NCI-H128 (cell line): ENCODE data around the gene AP1G2.
A peak's percentile ranks its signal among the peaks of the same experiment; 100 is the strongest.
"Not testable (repeated sequence)": the region's sequence is repeated elsewhere in the genome, so short reads cannot be mapped to it uniquely, and the experiment has no call there.

Experiments
- DNase-seq: peaks from one replicate; lab custom pipeline; 2025; ENCODE audit not compliant: unreplicated experiment; lab: John Stamatoyannopoulos, UW

AP1G2 gene

GRCh38 chr14:23542261-23542660 is 25.3 kb downstream of the AP1G2 start:
- no peak for DNase-seq

- no peak for DNase-seq
Observed at GRCh38 chr14:23540141-23540469, 27.5 kb downstream of the AP1G2 start.

GRCh38 chr14:23539248-23540140 is 28.1 kb downstream of the AP1G2 start:
- DNase-seq = peak; percentile 41

GRCh38 chr14:23538785-23539184 is 28.8 kb downstream of the AP1G2 start:
- no peak for DNase-seq

- DNase-seq = no peak
Observed at GRCh38 chr14:23538050-23538718, 29.4 kb downstream of the AP1G2 start.

- DNase-seq = no peak
Observed at GRCh38 chr14:23537351-23538049, 30.1 kb downstream of the AP1G2 start.

- not testable (repeated sequence) for DNase-seq
Observed at GRCh38 chr14:23536906-23537305, 30.7 kb downstream of the AP1G2 start.

- no peak for DNase-seq
Observed at GRCh38 chr14:23536494-23536893, 31.1 kb downstream of the AP1G2 start.

GRCh38 chr14:23535943-23536342 is 31.6 kb downstream of the AP1G2 start:
- DNase-seq = no peak

GRCh38 chr14:23533652-23534435 is 33.7 kb downstream of the AP1G2 start:
- DNase-seq = no peak

GRCh38 chr14:23532658-23533057 is 34.9 kb downstream of the AP1G2 start:
- no peak for DNase-seq

GRCh38 chr14:23531391-23531790 is 36.2 kb downstream of the AP1G2 start:
- no peak for DNase-seq

- DNase-seq = no peak
Observed at GRCh38 chr14:23530375-23531055, 37.1 kb downstream of the AP1G2 start.

- no peak for DNase-seq
Observed at GRCh38 chr14:23529016-23529415, 38.6 kb downstream of the AP1G2 start.

- no peak for DNase-seq
Observed at GRCh38 chr14:23528555-23528954, 39.0 kb downstream of the AP1G2 start.

GRCh38 chr14:23525611-23526010 is 42.0 kb downstream of the AP1G2 start:
- DNase-seq = no peak

GRCh38 chr14:23524954-23525353 is 42.6 kb downstream of the AP1G2 start:
- DNase-seq = no peak

GRCh38 chr14:23523229-23524016 is 44.2 kb downstream of the AP1G2 start:
- DNase-seq = no peak

- DNase-seq = no peak
Observed at GRCh38 chr14:23522643-23523198, 44.9 kb downstream of the AP1G2 start.
